GM12865 (cell line): Measurements from ENCODE around the gene FKBP4.

Experiments used
- DNase-seq: peaks from one replicate; pipeline ENCODE4 v3.0.0; 2010; ENCODE audit warnings: low read depth
- H3K4me3 ChIP-seq: 2 replicates; pipeline ENCODE4 v1.5.1; 2011; ENCODE audit warnings: mild to moderate bottlenecking, low read depth, low read length, control low read depth
- CTCF ChIP-seq: IDR thresholded peaks from 2 replicates; pipeline ENCODE4 v1.5.1; 2011; ENCODE audit warnings: low read length, control low read depth, low read depth, inconsistent platforms; ENCODE audit not compliant: insufficient read depth; ENCODE audit errors: missing control alignments

Gene FKBP4

GRCh38 chr12:2794736-2795289 lies at the start of gene FKBP4:
Gene FKBP4, plus strand, starts transcription at chr12:2794970. Its CDS starts 170 bp downstream, at chr12:2795140.
- peak; percentile 91 for DNase-seq
- no peak for TF ChIP-seq CTCF

GRCh38 chr12:2745655-2746054 lies 49.1 kb upstream of the FKBP4 start:
- TF ChIP-seq CTCF: no peak
- no peak overlapping the region for H3K4me3 ChIP-seq
- DNase-seq: no peak

More at GRCh38 chr12:2794736-2795289, at the start of gene FKBP4:
- peak within 1 kb of the TSS; percentile 89 for H3K4me3 ChIP-seq

GRCh38 chr12:2749580-2749979 lies 45.2 kb upstream of the FKBP4 start:
- no peak for DNase-seq
- TF ChIP-seq CTCF: no peak
- H3K4me3 ChIP-seq: no peak overlapping the region

- no peak for TF ChIP-seq CTCF
- DNase-seq: no peak
Measured at GRCh38 chr12:2750185-2750584, 44.6 kb upstream of the FKBP4 start.

GRCh38 chr12:2751230-2751629 lies 43.5 kb upstream of the FKBP4 start:
- no peak for DNase-seq
- TF ChIP-seq CTCF: no peak
- no peak overlapping the region for H3K4me3 ChIP-seq

More at GRCh38 chr12:2750185-2750584, 44.6 kb upstream of the FKBP4 start:
- no peak overlapping the region for H3K4me3 ChIP-seq

- TF ChIP-seq CTCF: no peak
- DNase-seq: no peak
- no peak overlapping the region for H3K4me3 ChIP-seq
Measured at GRCh38 chr12:2751686-2752085, 43.1 kb upstream of the FKBP4 start.
